ENCODE results near the gene MYLK2. TPM values are rescaled to one million over a fixed set of nuclear protein-coding genes. Genes with fewer than 3 reads are reported as not detected.

Gene MYLK2
- total and polyA plus RNA-seq, 10 of the 15 experiments (the other 5 are each of a cell fraction or from before 2014, with no cell fraction given), result 0.04 to 0.67 (median 0.18) TPM; not detected in 1

DNA sequence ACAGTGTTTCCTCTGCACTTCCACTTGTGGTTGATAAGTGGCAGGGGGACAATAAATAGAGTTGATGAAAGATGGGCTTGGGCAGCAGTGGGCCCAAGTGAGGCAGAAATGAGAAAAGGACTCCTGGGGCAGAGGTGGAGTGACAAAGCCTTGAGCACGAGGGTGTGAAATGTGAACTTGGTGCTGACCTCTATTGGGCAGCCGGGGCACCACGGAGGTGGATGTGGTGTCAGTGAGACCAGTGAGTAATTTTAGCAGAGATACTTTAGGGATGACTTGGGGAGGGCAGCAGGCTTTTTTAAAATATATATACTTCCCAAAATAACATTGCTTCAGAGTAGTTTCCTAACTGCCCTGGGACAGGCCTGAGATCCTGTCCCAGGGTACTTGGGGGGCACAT, 30.6 kb upstream of the MYLK2 start:
- no peaks in the 10 kb centered on the region for H3K27me3 ChIP-seq (replicated peaks in 1 of 2; ENCODE audit: control insufficient read depth in 2 of 2, insufficient read depth in 2 of 2, low read length in 1 of 2)
- no peak overlapping the region for H3K4me2 ChIP-seq (ENCODE audit: control insufficient read depth, insufficient read depth)
- intact Hi-C loops (cut with micrococcal nuclease; ENCODE audit: unreplicated experiment) (no loop called here), in situ Hi-C loops (cut with MboI) (no loop called here)
- H3K4me1 ChIP-seq (ENCODE audit: control insufficient read depth, insufficient read depth, low read length), result no peaks in the 10 kb centered on the region
- H3K9me3 ChIP-seq (replicated peaks; ENCODE audit: control insufficient read depth, insufficient read depth, low read length), result no peaks in the 10 kb centered on the region
- no peak overlapping the region for H3K4me3 ChIP-seq
- FAIRE-seq (no peak), DNase-seq (ENCODE audit: low read depth, low spot score) (no peak), ATAC-seq (no peak)
- BruUV-seq (replicated peaks), result no TSS peak
- ChIA-PET RAD21 (ENCODE audit: unreplicated experiment) (no interaction called here), SMC1A (ENCODE audit: uncharacterized antibody, unreplicated experiment) (no interaction called here), CTCF (interaction anchor here (1.2 to 1.7 kb wide), 2 partner anchors 154 to 176 kb away, joined by 4 to 5 read pairs; no protein-coding TSS in a partner anchor), POLR2A (no interaction called here)
- H4K20me1 ChIP-seq (ENCODE audit: control insufficient read depth, insufficient read depth), result no peaks in the 10 kb centered on the region
- no peak overlapping the region for H3K9ac ChIP-seq (ENCODE audit: control insufficient read depth, insufficient read depth, low read length)
- peaks cover 15 to 31% of the 10 kb centered on the region in 2 experiments for H3K36me3 ChIP-seq (ENCODE audit: control insufficient read depth in 2 of 2, insufficient read depth in 2 of 2, low read length in 1 of 2)
- 29% methylated on average over 3 of the region's 3 CpGs for WGBS (ENCODE audit: insufficient coverage, insufficient replicate concordance, low lambda C conversion rate, missing lambda C conversion rate)
- H2AFZ ChIP-seq (ENCODE audit: control insufficient read depth, low read depth, low read length), result no peak overlapping the region
- TF ChIP-seq BCL11A (IDR thresholded peaks at IDR 0.05; ENCODE audit: low read depth, low read length) (no peak), POLR2A (IDR thresholded peaks at IDR 0.05; ENCODE audit: low read depth, low read length) (no peak), EGR1 (IDR thresholded peaks at IDR 0.05; ENCODE audit: borderline replicate concordance in 1 of 2, low read depth in 2 of 2, low read length in 2 of 2) (no peak), ZNF217 (IDR thresholded peaks at IDR 0.05) (no peak), FOXK2 (IDR thresholded peaks at IDR 0.05) (no peak), SREBF1 (IDR thresholded peaks at IDR 0.05; ENCODE audit: low read length) (no peak), NR2C2 (IDR thresholded peaks at IDR 0.05; ENCODE audit: borderline replicate concordance, control insufficient read depth, insufficient read length, low read depth) (no peak), SIX5 (IDR thresholded peaks at IDR 0.05; ENCODE audit: low read depth, low read length, severe bottlenecking) (no peak), GABPA (IDR thresholded peaks at IDR 0.05; ENCODE audit: low read depth) (no peak), CEBPB (IDR thresholded peaks at IDR 0.05; ENCODE audit: borderline replicate concordance in 1 of 2, low read depth in 2 of 2, low read length in 2 of 2) (no peak), RFX5 (IDR thresholded peaks at IDR 0.05; ENCODE audit: low read depth, low read length) (no peak), CHD1 (IDR thresholded peaks at IDR 0.05; ENCODE audit: low read depth, low read length) (no peak)
- TF ChIP-seq, protein P1, sequence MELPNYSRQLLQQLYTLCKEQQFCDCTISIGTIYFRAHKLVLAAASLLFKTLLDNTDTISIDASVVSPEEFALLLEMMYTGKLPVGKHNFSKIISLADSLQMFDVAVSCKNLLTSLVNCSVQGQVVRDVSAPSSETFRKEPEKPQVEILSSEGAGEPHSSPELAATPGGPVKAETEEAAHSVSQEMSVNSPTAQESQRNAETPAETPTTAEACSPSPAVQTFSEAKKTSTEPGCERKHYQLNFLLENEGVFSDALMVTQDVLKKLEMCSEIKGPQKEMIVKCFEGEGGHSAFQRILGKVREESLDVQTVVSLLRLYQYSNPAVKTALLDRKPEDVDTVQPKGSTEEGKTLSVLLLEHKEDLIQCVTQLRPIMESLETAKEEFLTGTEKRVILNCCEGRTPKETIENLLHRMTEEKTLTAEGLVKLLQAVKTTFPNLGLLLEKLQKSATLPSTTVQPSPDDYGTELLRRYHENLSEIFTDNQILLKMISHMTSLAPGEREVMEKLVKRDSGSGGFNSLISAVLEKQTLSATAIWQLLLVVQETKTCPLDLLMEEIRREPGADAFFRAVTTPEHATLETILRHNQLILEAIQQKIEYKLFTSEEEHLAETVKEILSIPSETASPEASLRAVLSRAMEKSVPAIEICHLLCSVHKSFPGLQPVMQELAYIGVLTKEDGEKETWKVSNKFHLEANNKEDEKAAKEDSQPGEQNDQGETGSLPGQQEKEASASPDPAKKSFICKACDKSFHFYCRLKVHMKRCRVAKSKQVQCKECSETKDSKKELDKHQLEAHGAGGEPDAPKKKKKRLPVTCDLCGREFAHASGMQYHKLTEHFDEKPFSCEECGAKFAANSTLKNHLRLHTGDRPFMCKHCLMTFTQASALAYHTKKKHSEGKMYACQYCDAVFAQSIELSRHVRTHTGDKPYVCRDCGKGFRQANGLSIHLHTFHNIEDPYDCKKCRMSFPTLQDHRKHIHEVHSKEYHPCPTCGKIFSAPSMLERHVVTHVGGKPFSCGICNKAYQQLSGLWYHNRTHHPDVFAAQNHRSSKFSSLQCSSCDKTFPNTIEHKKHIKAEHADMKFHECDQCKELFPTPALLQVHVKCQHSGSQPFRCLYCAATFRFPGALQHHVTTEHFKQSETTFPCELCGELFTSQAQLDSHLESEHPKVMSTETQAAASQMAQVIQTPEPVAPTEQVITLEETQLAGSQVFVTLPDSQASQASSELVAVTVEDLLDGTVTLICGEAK (IDR thresholded peaks at IDR 0.05; ENCODE audit: borderline replicate concordance), result no peak
- TF ChIP-seq, protein P2, sequence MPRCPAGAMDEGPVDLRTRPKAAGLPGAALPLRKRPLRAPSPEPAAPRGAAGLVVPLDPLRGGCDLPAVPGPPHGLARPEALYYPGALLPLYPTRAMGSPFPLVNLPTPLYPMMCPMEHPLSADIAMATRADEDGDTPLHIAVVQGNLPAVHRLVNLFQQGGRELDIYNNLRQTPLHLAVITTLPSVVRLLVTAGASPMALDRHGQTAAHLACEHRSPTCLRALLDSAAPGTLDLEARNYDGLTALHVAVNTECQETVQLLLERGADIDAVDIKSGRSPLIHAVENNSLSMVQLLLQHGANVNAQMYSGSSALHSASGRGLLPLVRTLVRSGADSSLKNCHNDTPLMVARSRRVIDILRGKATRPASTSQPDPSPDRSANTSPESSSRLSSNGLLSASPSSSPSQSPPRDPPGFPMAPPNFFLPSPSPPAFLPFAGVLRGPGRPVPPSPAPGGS (IDR thresholded peaks at IDR 0.05; ENCODE audit: borderline replicate concordance, insufficient read depth, low read depth, low read length, poor library complexity, severe bottlenecking), result no peak
- TF ChIP-seq, protein P3, sequence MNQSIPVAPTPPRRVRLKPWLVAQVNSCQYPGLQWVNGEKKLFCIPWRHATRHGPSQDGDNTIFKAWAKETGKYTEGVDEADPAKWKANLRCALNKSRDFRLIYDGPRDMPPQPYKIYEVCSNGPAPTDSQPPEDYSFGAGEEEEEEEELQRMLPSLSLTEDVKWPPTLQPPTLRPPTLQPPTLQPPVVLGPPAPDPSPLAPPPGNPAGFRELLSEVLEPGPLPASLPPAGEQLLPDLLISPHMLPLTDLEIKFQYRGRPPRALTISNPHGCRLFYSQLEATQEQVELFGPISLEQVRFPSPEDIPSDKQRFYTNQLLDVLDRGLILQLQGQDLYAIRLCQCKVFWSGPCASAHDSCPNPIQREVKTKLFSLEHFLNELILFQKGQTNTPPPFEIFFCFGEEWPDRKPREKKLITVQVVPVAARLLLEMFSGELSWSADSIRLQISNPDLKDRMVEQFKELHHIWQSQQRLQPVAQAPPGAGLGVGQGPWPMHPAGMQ (IDR thresholded peaks at IDR 0.05; ENCODE audit: borderline replicate concordance), result no peak
- H3K27ac ChIP-seq (ENCODE audit: control insufficient read depth, insufficient read depth), result no peak overlapping the region
- H3K79me2 ChIP-seq (ENCODE audit: control insufficient read depth, insufficient read depth, low read length), result no peaks in the 10 kb centered on the region

Measured in GM12878 (cell line).